T47D (cell line): ENCODE results near the gene UBASH3B.

Experiments used
- DNase-seq, 2 experiments: peaks; one replicate each; pipeline versions ENCODE4 v3.0.0 to v3.0.0-alpha.2; 2011 to 2012; ENCODE audit warnings: low read depth in 1 of 2, low spot score in 1 of 2
- JUND ChIP-seq: IDR thresholded peaks from 2 replicates; pipeline ENCODE4 v1.6.1; 2012; ENCODE audit warnings: low read depth
- in situ Hi-C: cut with HindIII; loops from 2 replicates; pipeline ENCODE4 v1.10.0; 2016; ENCODE audit warnings: low sequenced_read_pairs, low pct_unique_long_range_greater_than_20kb

Gene UBASH3B

GRCh38 chr11:122804161-122804560 lies 148.6 kb downstream of the UBASH3B start:
- no peak for DNase-seq
- TF ChIP-seq JUND: no peak
- in situ Hi-C loops: no loop called here

- in situ Hi-C loops: no loop called here
- no peak for DNase-seq
- TF ChIP-seq JUND: no peak
Measured at GRCh38 chr11:122804796-122805195, 149.3 kb downstream of the UBASH3B start.

- DNase-seq: no peak
- in situ Hi-C loops: no loop called here
- TF ChIP-seq JUND: no peak
Measured at GRCh38 chr11:122807731-122808477, 152.4 kb downstream of the UBASH3B start.

GRCh38 chr11:122808478-122808869 lies 153.0 kb downstream of the UBASH3B start:
- in situ Hi-C loops: no loop called here
- no peak for TF ChIP-seq JUND
- DNase-seq: no peak

- DNase-seq: no peak
- no peak for TF ChIP-seq JUND
- in situ Hi-C loops: no loop called here
Measured at GRCh38 chr11:122809866-122810265, 154.3 kb downstream of the UBASH3B start.

- DNase-seq: no peak
- in situ Hi-C loops: no loop called here
- TF ChIP-seq JUND: no peak
Measured at GRCh38 chr11:122811721-122812120, 156.2 kb downstream of the UBASH3B start.

- DNase-seq: no peak
- in situ Hi-C loops: no loop called here
- no peak for TF ChIP-seq JUND
Measured at GRCh38 chr11:122812638-122813037, 157.1 kb downstream of the UBASH3B start.

- no peak for DNase-seq
- in situ Hi-C loops: no loop called here
- no peak for TF ChIP-seq JUND
Measured at GRCh38 chr11:122813176-122813893, 157.8 kb downstream of the UBASH3B start.

GRCh38 chr11:122813894-122814270 lies 158.4 kb downstream of the UBASH3B start:
- no peak for TF ChIP-seq JUND
- no peak for DNase-seq
- in situ Hi-C loops: no loop called here

- peak in 1 of 2 experiments; percentile 41 for DNase-seq
- in situ Hi-C loops: no loop called here
- TF ChIP-seq JUND: no peak
Measured at GRCh38 chr11:122814401-122814800, 158.9 kb downstream of the UBASH3B start.

- no peak for TF ChIP-seq JUND
- in situ Hi-C loops: no loop called here
- no peak for DNase-seq
Measured at GRCh38 chr11:122815900-122816299, 160.4 kb downstream of the UBASH3B start.

GRCh38 chr11:122816761-122817520 lies 161.4 kb downstream of the UBASH3B start:
- in situ Hi-C loops: no loop called here
- DNase-seq: peak in 1 of 2 experiments; percentile 83
- TF ChIP-seq JUND: no peak

GRCh38 chr11:122820158-122820557 lies 164.6 kb downstream of the UBASH3B start:
- in situ Hi-C loops: no loop called here
- TF ChIP-seq JUND: no peak

More at GRCh38 chr11:122820158-122820557, 164.6 kb downstream of the UBASH3B start:
- DNase-seq: no peak
